ENCODE results near the gene DBT. TPM values are rescaled to one million over a fixed set of nuclear protein-coding genes. Genes with fewer than 3 reads are reported as not detected.
"Not testable (repeated sequence)": the region's sequence is repeated elsewhere in the genome, so short reads cannot be mapped to it uniquely, and the experiment has no call there.

The DBT gene
- total RNA-seq, 4 donors from 2014 or later, result 8.1 to 10.7 (median 10.3) TPM

DNA sequence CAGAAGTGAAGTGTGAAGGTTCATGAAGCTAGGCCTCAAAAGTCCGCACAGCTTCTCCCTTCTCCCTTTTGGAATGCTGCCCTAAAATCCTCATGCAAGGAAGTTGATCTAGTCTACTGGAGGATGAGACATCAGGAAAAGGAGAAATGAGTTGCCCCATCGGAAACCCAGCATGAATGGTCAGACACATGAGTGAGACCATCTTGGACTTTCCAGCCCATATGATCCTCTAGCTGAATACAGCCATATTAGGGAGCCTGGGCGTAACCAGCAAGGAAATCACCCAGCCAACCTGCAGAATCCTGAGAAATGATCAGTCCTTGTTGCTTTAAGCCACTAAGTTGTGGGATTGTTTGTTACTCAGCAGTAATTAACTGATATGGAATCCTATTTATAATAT, 12.5 kb downstream of the DBT start:
- peaks cover 0 to 56% (median 0%) of the 10 kb centered on the region in 3 donors for H3K36me3 ChIP-seq
- 90 to 97% methylated on average over 3 of the region's 3 CpGs for WGBS, 2 donors
- no peaks in the 10 kb centered on the region for H3K27me3 ChIP-seq
- DNase-seq (ENCODE audit: low spot score in 2 of 2), result no peak
- TF ChIP-seq POLR2A (IDR thresholded peaks at IDR 0.05), result no peak
- TF ChIP-seq, protein P1, sequence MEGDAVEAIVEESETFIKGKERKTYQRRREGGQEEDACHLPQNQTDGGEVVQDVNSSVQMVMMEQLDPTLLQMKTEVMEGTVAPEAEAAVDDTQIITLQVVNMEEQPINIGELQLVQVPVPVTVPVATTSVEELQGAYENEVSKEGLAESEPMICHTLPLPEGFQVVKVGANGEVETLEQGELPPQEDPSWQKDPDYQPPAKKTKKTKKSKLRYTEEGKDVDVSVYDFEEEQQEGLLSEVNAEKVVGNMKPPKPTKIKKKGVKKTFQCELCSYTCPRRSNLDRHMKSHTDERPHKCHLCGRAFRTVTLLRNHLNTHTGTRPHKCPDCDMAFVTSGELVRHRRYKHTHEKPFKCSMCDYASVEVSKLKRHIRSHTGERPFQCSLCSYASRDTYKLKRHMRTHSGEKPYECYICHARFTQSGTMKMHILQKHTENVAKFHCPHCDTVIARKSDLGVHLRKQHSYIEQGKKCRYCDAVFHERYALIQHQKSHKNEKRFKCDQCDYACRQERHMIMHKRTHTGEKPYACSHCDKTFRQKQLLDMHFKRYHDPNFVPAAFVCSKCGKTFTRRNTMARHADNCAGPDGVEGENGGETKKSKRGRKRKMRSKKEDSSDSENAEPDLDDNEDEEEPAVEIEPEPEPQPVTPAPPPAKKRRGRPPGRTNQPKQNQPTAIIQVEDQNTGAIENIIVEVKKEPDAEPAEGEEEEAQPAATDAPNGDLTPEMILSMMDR (IDR thresholded peaks at IDR 0.05), result no peak
- H3K4me3 ChIP-seq, result no peak overlapping the region
- H3K9me3 ChIP-seq, result no peaks in the 10 kb centered on the region
- H3K4me1 ChIP-seq, result no peaks in the 10 kb centered on the region
- H3K27ac ChIP-seq, result no peak overlapping the region

DNA sequence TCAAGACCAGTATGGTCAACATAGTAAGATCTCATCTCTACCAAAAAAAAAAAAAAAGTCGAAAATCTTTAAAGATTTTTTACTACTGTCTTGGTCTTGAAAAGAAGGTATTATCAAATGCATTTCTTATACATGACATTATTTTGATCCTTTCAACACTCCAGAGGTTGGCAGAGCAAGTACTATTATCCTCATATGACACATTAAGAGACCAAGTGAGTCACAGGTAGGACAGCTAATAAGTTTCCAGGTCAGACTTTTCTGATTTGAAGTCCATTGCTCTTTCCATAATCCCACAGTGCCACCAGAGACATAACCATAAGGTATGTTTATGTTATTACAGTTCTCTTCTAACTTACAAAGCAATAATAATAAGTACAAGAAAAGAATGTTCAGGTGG, 15.2 kb downstream of the DBT start:
- whole genome bisulfite sequencing, 2 donors, result 91 to 94% methylated on average over 1 of the region's 1 CpG
- peaks cover 0 to 77% (median 0%) of the 10 kb centered on the region in 3 donors for H3K36me3 ChIP-seq
- no peak overlapping the region for H3K4me3 ChIP-seq
- H3K27me3 ChIP-seq, result no peaks in the 10 kb centered on the region
- H3K9me3 ChIP-seq, result no peaks in the 10 kb centered on the region
- no peak overlapping the region for H3K27ac ChIP-seq
- no peaks in the 10 kb centered on the region for H3K4me1 ChIP-seq
- TF ChIP-seq EP300 (IDR thresholded peaks at IDR 0.05) (no peak), POLR2A (IDR thresholded peaks at IDR 0.05) (no peak)
- TF ChIP-seq, protein P1 (IDR thresholded peaks at IDR 0.05), result no peak
- DNase-seq (ENCODE audit: low spot score in 2 of 2), result no peak

DNA sequence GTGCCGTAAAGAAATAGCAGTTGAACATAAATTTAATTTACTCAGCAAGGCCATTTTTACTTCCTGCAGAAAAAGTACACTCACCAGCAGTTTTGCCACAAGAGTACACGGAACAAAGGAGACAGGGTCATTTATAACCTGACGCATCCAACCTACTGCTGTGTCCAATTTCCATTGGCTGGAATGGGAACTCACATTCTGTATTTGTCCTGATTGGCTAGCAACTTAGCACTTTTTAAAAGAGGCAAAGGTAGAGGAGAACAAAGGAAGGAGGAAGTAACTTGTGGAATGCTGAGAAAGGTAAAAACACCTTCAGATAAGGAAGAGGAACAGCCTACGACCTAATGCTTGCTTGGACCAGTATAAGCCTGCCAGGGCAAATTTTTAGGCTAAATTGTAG, 16.1 kb downstream of the DBT start:
- not testable (repeated sequence) for H3K4me1 ChIP-seq; H3K27ac ChIP-seq; H3K4me3 ChIP-seq; DNase-seq (ENCODE audit: low spot score in 2 of 2); H3K27me3 ChIP-seq; H3K9me3 ChIP-seq
- WGBS, 2 donors, result 89 to 90% methylated on average over 4 of the region's 4 CpGs
- H3K36me3 ChIP-seq, result peaks cover 0 to 77% (median 0%) of the 10 kb centered on the region in 3 donors

DNA sequence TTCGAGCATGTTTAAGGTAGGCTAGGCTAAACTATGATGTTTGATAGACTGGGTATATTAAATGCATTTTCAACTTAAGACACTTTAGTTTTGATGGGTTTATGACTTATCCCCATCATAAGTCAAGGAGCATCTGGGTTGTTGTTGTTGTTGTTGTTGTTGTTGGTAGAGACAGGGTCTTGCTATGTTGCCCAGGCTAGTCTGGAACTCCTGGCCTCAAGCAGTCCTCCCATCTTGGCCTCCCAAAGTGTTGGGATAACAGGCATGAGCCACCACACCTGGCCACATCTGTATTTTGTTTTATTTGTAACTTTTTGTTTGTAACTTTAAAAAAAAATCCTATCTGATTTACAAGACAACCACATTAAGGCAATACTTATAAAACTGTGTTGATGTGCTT, 17.5 kb downstream of the DBT start:
- H3K9me3 ChIP-seq, result no peaks in the 10 kb centered on the region
- no peak for TF ChIP-seq EP300 (IDR thresholded peaks at IDR 0.05)
- TF ChIP-seq, protein P1 (IDR thresholded peaks at IDR 0.05), result no peak
- TF ChIP-seq POLR2A (IDR thresholded peaks at IDR 0.05), result no peak
- H3K4me3 ChIP-seq, result no peak overlapping the region
- 96 to 100% methylated on average over 1 of the region's 1 CpG for WGBS, 2 donors
- no peak for DNase-seq (ENCODE audit: low spot score in 2 of 2)
- no peaks in the 10 kb centered on the region for H3K4me1 ChIP-seq
- peaks cover 0 to 74% (median 0%) of the 10 kb centered on the region in 3 donors for H3K36me3 ChIP-seq
- H3K27me3 ChIP-seq, result no peaks in the 10 kb centered on the region
- no peak overlapping the region for H3K27ac ChIP-seq

DNA sequence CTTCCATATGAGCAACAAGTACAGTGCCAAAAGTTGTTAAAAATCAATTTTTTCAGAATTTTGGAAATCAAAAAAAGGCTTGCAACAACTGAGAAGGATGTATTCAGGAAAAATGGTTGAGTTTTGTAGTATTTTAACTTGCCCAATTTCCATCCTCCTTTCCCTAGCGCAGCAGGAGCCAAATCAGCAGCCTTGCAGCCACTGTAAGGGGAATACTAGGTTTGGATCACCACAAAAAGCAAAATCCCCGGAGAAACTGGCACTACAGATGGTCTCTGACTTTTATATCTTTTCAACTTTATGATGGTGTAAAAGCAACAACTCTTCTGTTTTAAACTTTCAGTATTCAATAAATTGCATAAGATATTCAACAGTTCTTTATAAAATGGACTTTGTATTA, 17.9 kb downstream of the DBT start:
- TF ChIP-seq, protein P1 (IDR thresholded peaks at IDR 0.05), result no peak
- TF ChIP-seq POLR2A (IDR thresholded peaks at IDR 0.05), result no peak
- TF ChIP-seq EP300 (IDR thresholded peaks at IDR 0.05), result no peak
- Histone ChIP-seq H3K9me3 (no peaks in the 10 kb centered on the region), H3K27me3 (no peaks in the 10 kb centered on the region), H3K27ac (no peak overlapping the region), H3K36me3 (peaks cover 0 to 71% (median 0%) of the 10 kb centered on the region in 3 donors), H3K4me1 (no peaks in the 10 kb centered on the region), H3K4me3 (no peak overlapping the region)
- no peak for DNase-seq (ENCODE audit: low spot score in 2 of 2)
- 95 to 97% methylated on average over 2 of the region's 2 CpGs for WGBS, 2 donors

DNA sequence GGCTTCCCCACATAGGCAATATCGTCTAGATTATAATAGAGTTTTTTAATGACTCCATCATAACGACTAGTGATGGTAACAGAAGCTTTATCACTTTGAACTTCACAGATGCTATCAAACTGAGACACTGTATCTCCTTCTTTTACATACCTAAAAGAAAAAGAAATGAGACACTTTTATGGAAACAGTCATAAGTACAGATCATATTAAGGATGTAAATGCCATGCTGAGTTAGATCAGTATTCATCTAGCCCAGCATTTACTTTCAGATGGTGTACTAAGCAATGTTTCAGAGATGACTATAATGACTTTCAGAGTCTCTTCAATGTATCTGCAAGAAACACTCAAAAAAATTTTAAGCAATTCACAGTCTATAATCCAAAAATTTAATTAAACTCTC, 18.9 kb downstream of the DBT start:
- TF ChIP-seq, protein P1 (IDR thresholded peaks at IDR 0.05), result no peak
- no peak for TF ChIP-seq EP300 (IDR thresholded peaks at IDR 0.05)
- no peak for TF ChIP-seq POLR2A (IDR thresholded peaks at IDR 0.05)
- no peak for DNase-seq (ENCODE audit: low spot score in 2 of 2)
- Histone ChIP-seq H3K27ac (no peak overlapping the region), H3K9me3 (no peaks in the 10 kb centered on the region), H3K4me1 (no peaks in the 10 kb centered on the region), H3K4me3 (no peak overlapping the region), H3K27me3 (no peaks in the 10 kb centered on the region), H3K36me3 (peaks cover 0 to 65% (median 0%) of the 10 kb centered on the region in 3 donors)
- 82 to 91% methylated on average over 2 of the region's 2 CpGs for WGBS, 2 donors

Measured in tibial nerve (tissue), 4 donors.